Measurements from ENCODE around the gene STX5. TPM values are rescaled to one million over a fixed set of nuclear protein-coding genes. Genes with fewer than 3 reads are reported as not detected.

STX5 gene
- total and polyA plus RNA-seq, 10 of the 15 experiments (the other 5 are each of a cell fraction or from before 2014, with no cell fraction given), result 3.8 to 35.4 (median 27.4) TPM

GRCh38 chr11:62874851-62875250 lies 43.0 kb upstream of the STX5 start (continued):
- TF ChIP-seq RUNX3 (IDR thresholded peaks at IDR 0.05; ENCODE audit: low read length) (no peak), STAT1 (conservative IDR thresholded peaks at IDR 0.05) (no peak), NBN (IDR thresholded peaks at IDR 0.05) (no peak), NFIC (IDR thresholded peaks at IDR 0.05; ENCODE audit: low read depth, low read length) (no peak), CHD2 (IDR thresholded peaks at IDR 0.05; ENCODE audit: borderline replicate concordance, low read depth, low read length) (no peak), ZBED1 (IDR thresholded peaks at IDR 0.05; ENCODE audit: borderline replicate concordance) (no peak)
- TF ChIP-seq, protein P1, sequence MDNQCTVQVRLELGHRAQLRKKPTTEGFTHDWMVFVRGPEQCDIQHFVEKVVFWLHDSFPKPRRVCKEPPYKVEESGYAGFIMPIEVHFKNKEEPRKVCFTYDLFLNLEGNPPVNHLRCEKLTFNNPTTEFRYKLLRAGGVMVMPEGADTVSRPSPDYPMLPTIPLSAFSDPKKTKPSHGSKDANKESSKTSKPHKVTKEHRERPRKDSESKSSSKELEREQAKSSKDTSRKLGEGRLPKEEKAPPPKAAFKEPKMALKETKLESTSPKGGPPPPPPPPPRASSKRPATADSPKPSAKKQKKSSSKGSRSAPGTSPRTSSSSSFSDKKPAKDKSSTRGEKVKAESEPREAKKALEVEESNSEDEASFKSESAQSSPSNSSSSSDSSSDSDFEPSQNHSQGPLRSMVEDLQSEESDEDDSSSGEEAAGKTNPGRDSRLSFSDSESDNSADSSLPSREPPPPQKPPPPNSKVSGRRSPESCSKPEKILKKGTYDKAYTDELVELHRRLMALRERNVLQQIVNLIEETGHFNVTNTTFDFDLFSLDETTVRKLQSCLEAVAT (IDR thresholded peaks at IDR 0.05), result no peak

GRCh38 chr11:62865635-62866034 lies 33.8 kb upstream of the STX5 start:
- no TSS peak for BruUV-seq (replicated peaks)
- no peaks in the 10 kb centered on the region for H3K27me3 ChIP-seq (replicated peaks in 1 of 2; ENCODE audit: control insufficient read depth in 2 of 2, insufficient read depth in 2 of 2, low read length in 1 of 2)

More at GRCh38 chr11:62865635-62866034, 33.8 kb upstream of the STX5 start:
- SMC1A ChIA-PET (ENCODE audit: uncharacterized antibody, unreplicated experiment), result interaction anchor here (0.8 to 1.5 kb wide), 3 partner anchors 9 to 19 kb away, joined by 3 to 6 read pairs (median 4); no protein-coding TSS in a partner anchor
- POLR2A ChIA-PET, result interaction anchor here (0.6 to 1.4 kb wide), 8 partner anchors 9 to 568 kb away, joined by 3 to 9 read pairs (median 3); no protein-coding TSS in a partner anchor
- Histone ChIP-seq H3K79me2 (ENCODE audit: control insufficient read depth, insufficient read depth, low read length) (peaks cover 60% of the 10 kb centered on the region), H3K9ac (ENCODE audit: control insufficient read depth, insufficient read depth, low read length) (no peak overlapping the region), H3K4me3 (no peak overlapping the region), H3K36me3 (ENCODE audit: control insufficient read depth in 2 of 2, insufficient read depth in 2 of 2, low read length in 1 of 2) (no peaks in the 10 kb centered on the region; a peak in 2 of 4 replicates), H3K4me2 (ENCODE audit: control insufficient read depth, insufficient read depth) (no peak overlapping the region), H2AFZ (ENCODE audit: control insufficient read depth, low read depth, low read length) (no peak overlapping the region), H3K4me1 (ENCODE audit: control insufficient read depth, insufficient read depth, low read length) (peaks cover 21% of the 10 kb centered on the region), H3K9me3 (replicated peaks; ENCODE audit: control insufficient read depth, insufficient read depth, low read length) (no peaks in the 10 kb centered on the region), H3K27ac (ENCODE audit: control insufficient read depth, insufficient read depth) (no peak overlapping the region), H4K20me1 (ENCODE audit: control insufficient read depth, insufficient read depth) (no peaks in the 10 kb centered on the region)
- TF ChIP-seq PAX5 (IDR thresholded peaks at IDR 0.05; ENCODE audit: borderline replicate concordance, low read depth, low read length) (no peak), SP1 (IDR thresholded peaks at IDR 0.05; ENCODE audit: low read depth, low read length) (no peak), EP300 (IDR thresholded peaks at IDR 0.05; ENCODE audit: borderline replicate concordance in 1 of 2, control insufficient read depth in 1 of 2, low read depth in 2 of 2, low read length in 2 of 2) (no peak)
- TF ChIP-seq, protein P2, sequence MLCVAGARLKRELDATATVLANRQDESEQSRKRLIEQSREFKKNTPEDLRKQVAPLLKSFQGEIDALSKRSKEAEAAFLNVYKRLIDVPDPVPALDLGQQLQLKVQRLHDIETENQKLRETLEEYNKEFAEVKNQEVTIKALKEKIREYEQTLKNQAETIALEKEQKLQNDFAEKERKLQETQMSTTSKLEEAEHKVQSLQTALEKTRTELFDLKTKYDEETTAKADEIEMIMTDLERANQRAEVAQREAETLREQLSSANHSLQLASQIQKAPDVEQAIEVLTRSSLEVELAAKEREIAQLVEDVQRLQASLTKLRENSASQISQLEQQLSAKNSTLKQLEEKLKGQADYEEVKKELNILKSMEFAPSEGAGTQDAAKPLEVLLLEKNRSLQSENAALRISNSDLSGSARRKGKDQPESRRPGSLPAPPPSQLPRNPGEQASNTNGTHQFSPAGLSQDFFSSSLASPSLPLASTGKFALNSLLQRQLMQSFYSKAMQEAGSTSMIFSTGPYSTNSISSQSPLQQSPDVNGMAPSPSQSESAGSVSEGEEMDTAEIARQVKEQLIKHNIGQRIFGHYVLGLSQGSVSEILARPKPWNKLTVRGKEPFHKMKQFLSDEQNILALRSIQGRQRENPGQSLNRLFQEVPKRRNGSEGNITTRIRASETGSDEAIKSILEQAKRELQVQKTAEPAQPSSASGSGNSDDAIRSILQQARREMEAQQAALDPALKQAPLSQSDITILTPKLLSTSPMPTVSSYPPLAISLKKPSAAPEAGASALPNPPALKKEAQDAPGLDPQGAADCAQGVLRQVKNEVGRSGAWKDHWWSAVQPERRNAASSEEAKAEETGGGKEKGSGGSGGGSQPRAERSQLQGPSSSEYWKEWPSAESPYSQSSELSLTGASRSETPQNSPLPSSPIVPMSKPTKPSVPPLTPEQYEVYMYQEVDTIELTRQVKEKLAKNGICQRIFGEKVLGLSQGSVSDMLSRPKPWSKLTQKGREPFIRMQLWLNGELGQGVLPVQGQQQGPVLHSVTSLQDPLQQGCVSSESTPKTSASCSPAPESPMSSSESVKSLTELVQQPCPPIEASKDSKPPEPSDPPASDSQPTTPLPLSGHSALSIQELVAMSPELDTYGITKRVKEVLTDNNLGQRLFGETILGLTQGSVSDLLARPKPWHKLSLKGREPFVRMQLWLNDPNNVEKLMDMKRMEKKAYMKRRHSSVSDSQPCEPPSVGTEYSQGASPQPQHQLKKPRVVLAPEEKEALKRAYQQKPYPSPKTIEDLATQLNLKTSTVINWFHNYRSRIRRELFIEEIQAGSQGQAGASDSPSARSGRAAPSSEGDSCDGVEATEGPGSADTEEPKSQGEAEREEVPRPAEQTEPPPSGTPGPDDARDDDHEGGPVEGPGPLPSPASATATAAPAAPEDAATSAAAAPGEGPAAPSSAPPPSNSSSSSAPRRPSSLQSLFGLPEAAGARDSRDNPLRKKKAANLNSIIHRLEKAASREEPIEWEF (IDR thresholded peaks at IDR 0.05; ENCODE audit: insufficient replicate concordance, low read depth, low read length), result no peak
- TF ChIP-seq, protein P3, sequence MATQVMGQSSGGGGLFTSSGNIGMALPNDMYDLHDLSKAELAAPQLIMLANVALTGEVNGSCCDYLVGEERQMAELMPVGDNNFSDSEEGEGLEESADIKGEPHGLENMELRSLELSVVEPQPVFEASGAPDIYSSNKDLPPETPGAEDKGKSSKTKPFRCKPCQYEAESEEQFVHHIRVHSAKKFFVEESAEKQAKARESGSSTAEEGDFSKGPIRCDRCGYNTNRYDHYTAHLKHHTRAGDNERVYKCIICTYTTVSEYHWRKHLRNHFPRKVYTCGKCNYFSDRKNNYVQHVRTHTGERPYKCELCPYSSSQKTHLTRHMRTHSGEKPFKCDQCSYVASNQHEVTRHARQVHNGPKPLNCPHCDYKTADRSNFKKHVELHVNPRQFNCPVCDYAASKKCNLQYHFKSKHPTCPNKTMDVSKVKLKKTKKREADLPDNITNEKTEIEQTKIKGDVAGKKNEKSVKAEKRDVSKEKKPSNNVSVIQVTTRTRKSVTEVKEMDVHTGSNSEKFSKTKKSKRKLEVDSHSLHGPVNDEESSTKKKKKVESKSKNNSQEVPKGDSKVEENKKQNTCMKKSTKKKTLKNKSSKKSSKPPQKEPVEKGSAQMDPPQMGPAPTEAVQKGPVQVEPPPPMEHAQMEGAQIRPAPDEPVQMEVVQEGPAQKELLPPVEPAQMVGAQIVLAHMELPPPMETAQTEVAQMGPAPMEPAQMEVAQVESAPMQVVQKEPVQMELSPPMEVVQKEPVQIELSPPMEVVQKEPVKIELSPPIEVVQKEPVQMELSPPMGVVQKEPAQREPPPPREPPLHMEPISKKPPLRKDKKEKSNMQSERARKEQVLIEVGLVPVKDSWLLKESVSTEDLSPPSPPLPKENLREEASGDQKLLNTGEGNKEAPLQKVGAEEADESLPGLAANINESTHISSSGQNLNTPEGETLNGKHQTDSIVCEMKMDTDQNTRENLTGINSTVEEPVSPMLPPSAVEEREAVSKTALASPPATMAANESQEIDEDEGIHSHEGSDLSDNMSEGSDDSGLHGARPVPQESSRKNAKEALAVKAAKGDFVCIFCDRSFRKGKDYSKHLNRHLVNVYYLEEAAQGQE (IDR thresholded peaks at IDR 0.05; ENCODE audit: low read depth, low read length), result no peak
- ATAC-seq (no peak), DNase-seq (ENCODE audit: low read depth, low spot score) (no peak), FAIRE-seq (no peak)
- intact Hi-C loops (cut with micrococcal nuclease; ENCODE audit: unreplicated experiment), result loop anchor here (10.0 kb wide), 2 partner anchors 441 to 471 kb away; no protein-coding TSS in a partner anchor
- in situ Hi-C loops (cut with MboI), result loop anchor here (10.0 kb wide), 1 partner anchor 441 kb away; no protein-coding TSS in a partner anchor
- 89% methylated on average over 6 of the region's 6 CpGs for WGBS (ENCODE audit: insufficient coverage, insufficient replicate concordance, low lambda C conversion rate, missing lambda C conversion rate)
- CTCF ChIA-PET, result interaction anchor here (4.9 to 8.0 kb wide), 3 partner anchors 8 to 78 kb away, joined by 31 to 131 read pairs (median 38); partner anchors contain the start of genes SLC3A2 and TMEM179B
- RAD21 ChIA-PET (ENCODE audit: unreplicated experiment), result interaction anchor here (0.9 to 2.2 kb wide), 4 partner anchors 10 to 441 kb away, joined by 3 to 9 read pairs (median 6); partner anchors contain the start of genes SLC3A2 and TMEM179B
